ENCODE data around the gene SH3PXD2A.

The SH3PXD2A gene

DNA sequence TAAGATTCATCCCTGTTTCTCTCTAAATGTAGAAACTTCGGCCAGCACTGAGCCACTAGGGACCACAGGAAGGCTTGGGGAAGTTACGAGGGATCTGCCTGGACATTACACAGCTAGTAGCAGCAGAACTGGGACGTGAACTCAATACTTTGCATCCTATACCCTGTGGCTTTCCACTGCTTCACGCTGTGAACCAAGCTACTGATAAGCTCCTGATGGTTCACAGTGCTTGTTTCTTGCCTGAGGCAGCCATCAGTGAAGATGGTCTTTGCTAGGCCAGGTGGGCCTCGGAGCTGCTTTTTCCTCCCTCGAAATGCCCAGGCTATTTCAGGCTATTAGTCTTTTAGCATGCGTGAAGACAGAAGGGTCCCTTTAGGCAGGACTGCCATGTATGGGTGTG lies 132.7 kb downstream of the SH3PXD2A start:
- TF ChIP-seq, protein P1, sequence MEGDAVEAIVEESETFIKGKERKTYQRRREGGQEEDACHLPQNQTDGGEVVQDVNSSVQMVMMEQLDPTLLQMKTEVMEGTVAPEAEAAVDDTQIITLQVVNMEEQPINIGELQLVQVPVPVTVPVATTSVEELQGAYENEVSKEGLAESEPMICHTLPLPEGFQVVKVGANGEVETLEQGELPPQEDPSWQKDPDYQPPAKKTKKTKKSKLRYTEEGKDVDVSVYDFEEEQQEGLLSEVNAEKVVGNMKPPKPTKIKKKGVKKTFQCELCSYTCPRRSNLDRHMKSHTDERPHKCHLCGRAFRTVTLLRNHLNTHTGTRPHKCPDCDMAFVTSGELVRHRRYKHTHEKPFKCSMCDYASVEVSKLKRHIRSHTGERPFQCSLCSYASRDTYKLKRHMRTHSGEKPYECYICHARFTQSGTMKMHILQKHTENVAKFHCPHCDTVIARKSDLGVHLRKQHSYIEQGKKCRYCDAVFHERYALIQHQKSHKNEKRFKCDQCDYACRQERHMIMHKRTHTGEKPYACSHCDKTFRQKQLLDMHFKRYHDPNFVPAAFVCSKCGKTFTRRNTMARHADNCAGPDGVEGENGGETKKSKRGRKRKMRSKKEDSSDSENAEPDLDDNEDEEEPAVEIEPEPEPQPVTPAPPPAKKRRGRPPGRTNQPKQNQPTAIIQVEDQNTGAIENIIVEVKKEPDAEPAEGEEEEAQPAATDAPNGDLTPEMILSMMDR (IDR thresholded peaks at IDR 0.05), result no peak

DNA sequence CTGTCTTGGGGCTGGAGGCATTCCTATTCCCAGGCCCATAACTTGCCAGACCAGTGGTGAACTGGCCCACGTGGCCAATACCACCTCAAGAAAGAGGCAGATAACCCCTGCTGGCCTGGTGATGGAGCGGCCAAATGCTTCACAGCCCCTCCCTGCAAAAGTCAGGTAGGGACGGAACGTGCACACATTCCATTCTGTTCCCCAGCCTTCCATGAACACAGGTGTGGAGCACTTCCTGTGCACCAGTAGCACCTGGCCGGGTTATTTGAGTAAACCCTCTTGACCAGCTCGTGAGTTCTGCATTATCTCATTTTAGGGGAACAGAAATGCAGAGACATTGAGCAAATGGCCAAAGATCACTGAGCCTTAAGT lies 134.4 kb downstream of the SH3PXD2A start:
- TF ChIP-seq, protein P1 (IDR thresholded peaks at IDR 0.05), result no peak

DNA sequence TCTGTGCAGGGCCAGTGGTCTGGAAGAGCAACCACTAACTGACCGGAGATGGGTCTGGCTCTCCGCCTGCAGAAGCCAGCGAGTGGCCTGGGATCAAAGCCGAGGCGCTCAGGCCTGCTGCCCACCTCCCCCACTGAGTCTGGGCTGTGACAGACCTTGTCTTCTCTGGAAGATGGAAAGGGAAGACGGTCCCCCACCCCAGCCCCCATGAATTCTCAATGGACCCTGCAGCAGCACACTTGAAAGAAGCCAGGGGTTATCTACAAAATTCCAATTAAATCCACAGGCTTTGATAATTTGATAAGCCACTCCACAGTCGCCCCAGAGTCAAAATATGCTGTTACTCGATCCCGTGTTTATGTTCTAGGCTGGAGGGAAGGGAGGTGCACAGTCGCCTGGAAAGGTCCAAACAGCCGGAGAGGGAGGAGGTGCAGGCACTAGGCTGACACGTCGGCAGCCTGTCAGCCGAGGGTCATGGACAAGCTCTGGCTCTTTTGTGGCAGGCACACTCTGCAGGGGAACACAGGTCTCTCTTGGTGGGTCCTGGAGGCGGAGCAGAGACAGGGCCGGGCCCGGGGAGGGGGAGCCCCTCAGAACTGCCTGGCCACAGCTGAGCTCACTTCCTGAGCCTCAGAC lies 134.9 kb downstream of the SH3PXD2A start:
- TF ChIP-seq, protein P1 (IDR thresholded peaks at IDR 0.05), result no peak

DNA sequence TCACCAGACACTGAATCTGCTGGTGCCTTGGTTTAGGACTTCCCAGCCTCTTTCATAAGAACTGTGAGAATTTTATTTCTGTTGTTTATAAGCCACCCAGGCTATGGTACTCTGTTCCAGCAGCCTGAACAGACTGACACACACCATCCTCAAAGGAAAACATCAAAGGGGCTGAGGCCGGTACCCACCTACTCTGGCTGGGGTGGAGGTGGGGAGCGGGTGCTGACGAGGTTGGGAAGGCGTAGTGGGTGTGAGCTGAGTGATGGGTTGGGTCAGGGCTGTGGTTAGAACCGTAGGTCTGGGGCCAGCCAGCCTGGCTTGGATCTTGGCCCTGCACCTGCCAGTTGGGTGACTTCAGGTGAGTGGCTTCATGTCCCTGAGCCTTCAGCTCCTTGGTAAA lies 136.3 kb downstream of the SH3PXD2A start:
- TF ChIP-seq, protein P1 (IDR thresholded peaks at IDR 0.05), result no peak

DNA sequence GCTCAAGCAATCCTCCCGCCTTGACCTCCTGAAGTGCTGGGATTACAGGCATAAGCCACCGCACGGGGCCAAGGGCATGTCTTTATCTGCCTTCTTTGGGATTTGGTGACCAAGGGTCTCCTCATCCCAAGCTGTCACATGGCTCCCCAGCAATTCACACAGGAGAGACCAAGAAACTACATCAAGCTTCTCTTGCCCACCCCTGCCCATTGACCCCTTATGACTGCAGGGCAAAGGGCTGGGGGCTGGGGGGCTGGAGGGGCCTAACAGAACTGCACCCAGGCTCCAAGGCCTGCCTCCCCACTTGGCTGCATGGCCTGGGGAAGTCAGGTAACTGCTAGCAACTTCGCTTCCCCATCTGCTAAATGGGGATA lies 137.1 kb downstream of the SH3PXD2A start:
- TF ChIP-seq, protein P1 (IDR thresholded peaks at IDR 0.05), result no peak

DNA sequence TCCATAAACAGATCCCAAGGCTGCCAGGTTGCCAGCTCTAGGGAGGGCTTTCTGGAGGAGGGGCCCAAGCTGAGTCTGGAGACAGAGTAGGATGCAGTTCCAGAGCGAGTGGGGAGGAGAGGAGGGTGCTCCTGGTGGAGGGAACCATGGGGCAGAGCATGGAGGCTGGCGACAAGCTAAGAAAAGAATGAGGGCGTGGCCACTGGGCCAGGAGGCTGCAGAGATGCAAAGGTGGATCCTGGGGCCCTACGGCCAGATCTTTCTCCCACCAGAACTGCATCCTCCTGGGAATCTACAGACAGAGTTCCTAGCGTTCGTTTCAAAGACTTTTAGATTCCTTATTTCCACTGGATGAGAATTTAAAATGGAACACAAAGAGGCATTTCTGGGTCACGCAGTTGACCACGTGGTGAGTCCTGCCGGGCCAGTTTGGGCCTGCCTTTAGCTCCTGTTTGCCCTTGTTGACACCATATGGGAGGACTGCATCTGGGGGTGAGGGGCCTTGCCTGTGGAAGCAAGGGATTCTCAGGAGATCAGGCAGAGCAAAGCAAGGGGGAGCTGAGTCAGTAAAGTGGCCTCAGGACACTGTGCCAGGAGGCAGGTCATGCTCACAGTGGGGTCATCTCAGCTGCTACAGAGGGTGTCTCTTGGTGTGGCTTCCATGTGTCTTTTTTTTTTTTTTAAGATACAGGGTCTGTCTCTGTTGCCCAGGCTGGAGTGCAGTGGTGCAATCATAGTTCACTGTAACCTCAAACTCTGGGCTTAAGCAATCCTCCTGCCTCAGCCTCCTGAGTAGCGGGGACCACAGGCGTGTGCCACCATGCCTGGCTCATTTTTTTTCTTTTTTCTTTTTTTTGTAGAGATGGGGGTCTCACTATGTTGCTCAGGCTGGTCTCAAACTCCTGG lies 137.8 kb downstream of the SH3PXD2A start:
- TF ChIP-seq, protein P1 (IDR thresholded peaks at IDR 0.05), result no peak

DNA sequence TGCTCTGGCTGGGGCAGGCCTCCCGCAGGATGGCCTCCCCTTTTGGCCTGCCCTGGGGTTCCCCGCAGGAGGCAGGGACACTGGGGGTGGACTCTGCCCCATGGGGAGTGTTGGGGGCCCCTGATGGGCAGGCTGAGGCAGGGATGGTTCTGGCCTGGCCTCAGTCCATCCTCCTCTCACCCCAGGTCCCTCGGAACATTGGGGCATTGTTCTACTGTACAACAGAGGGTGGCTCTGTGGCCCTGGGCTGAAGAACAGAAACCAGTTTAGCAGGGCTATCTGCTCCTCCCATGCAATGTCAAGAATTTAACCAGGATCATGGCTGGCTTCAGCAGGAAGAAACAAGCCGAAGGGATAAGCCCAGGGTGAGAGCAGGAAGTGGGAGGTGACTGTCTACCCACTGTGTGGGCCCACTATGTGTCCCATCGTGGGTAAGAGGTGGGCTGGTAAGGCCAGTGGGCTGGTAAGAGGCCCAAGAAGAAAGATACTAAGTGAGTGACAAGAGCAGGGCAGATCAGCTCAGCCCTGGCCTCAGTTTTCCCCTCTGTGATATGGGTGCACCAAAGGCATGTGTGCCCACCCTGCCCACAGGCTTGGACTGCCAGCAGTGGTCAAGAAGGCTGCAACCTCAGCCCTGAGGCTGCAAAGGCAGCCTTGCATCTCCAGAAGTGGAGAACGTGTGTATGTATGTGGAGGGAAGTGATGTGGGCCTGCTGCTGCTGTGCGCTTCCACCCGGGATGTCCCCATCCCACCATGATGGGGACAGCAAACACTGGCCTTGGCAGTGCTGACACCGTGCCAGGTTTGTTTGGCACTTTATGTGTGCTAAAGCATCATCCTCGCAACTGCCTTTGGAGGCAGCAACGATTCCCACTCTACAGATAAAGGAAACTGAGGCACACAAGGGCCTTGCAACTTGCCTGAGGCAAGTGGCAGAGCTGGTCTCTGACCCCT lies 138.9 kb downstream of the SH3PXD2A start:
- TF ChIP-seq, protein P1 (IDR thresholded peaks at IDR 0.05), result no peak
